GM23338 (cell line): ENCODE data around the gene GNG7. TPM values are rescaled to one million over a fixed set of nuclear protein-coding genes. Genes with fewer than 3 reads are reported as not detected.

ENCODE experiments used
- ATAC-seq: fragments of 200-7000 bp; cut with Tn5 transposase; 3 replicates; pipeline ENCODE4 v1.9.1; 2020
- DNase-seq: peaks from one replicate; pipeline ENCODE4 v3.0.0-alpha.2; 2015; ENCODE audit warnings: low spot score
- H2AFZ ChIP-seq: fragments of 200-600 bp; sonication (generic); 2 replicates; pipeline ENCODE4 v1.8.0; 2016; ENCODE audit warnings: antibody characterized with exemption, mild to moderate bottlenecking, moderate library complexity
- H3F3A ChIP-seq: fragments of 200-600 bp; sonication (generic); replicated peaks from 2 replicates; pipeline ENCODE4 v1.8.0; 2017; ENCODE audit warnings: antibody characterized with exemption, mixed run types, low read depth
- H3K27ac ChIP-seq: fragments of 200-600 bp; sonication (generic); 2 replicates; pipeline ENCODE4 v1.6.1; 2016; ENCODE audit warnings: low read depth
- H3K27me3 ChIP-seq: fragments of 200-600 bp; sonication (generic); 2 replicates; pipeline ENCODE4 v1.8.0; 2016; ENCODE audit warnings: mild to moderate bottlenecking, mixed run types, moderate library complexity; ENCODE audit not compliant: insufficient read depth
- H3K36me3 ChIP-seq: fragments of 200-600 bp; sonication (generic); 2 replicates; pipeline ENCODE4 v1.8.0; 2016; ENCODE audit warnings: mild to moderate bottlenecking; ENCODE audit not compliant: insufficient read depth
- H3K4me1 ChIP-seq: fragments of 200-600 bp; sonication (generic); 2 replicates; pipeline ENCODE4 v1.8.0; 2016; ENCODE audit warnings: mild to moderate bottlenecking, moderate library complexity; ENCODE audit not compliant: insufficient read depth
- H3K4me2 ChIP-seq: fragments of 200-600 bp; sonication (generic); 2 replicates; pipeline ENCODE4 v1.7.1; 2017; ENCODE audit warnings: mixed run types
- H3K4me3 ChIP-seq: fragments of 200-600 bp; sonication (generic); 2 replicates; pipeline ENCODE4 v1.6.1; 2016; ENCODE audit warnings: mixed run types
- H3K79me2 ChIP-seq: fragments of 200-600 bp; sonication (generic); replicated peaks from 2 replicates; pipeline ENCODE4 v1.8.0; 2017; ENCODE audit warnings: mild to moderate bottlenecking; ENCODE audit not compliant: insufficient read depth
- H3K9me2 ChIP-seq: fragments of 200-600 bp; sonication (generic); 2 replicates; pipeline ENCODE4 v1.8.0; 2017; ENCODE audit not compliant: insufficient read depth
- H4K20me1 ChIP-seq: fragments of 200-600 bp; sonication (generic); replicated peaks from 2 replicates; pipeline ENCODE4 v1.8.0; 2017; ENCODE audit warnings: mild to moderate bottlenecking; ENCODE audit not compliant: insufficient read depth
- H3K27ac Mint-ChIP-seq: 2 replicates; pipeline ENCODE4 v1.8.0; 2020; ENCODE audit warnings: inconsistent platforms, mild to moderate bottlenecking, moderate library complexity, mixed read lengths
- H3K27me3 Mint-ChIP-seq: 3 replicates; pipeline ENCODE4 v1.8.0; 2022; ENCODE audit warnings: low read depth, mild to moderate bottlenecking, moderate library complexity, mixed read lengths, inconsistent platforms; ENCODE audit not compliant: insufficient read depth, poor library complexity
- H3K36me3 Mint-ChIP-seq: 3 replicates; pipeline ENCODE4 v1.8.0; 2021; ENCODE audit warnings: low read depth, mild to moderate bottlenecking, inconsistent platforms, moderate library complexity, mixed read lengths
- H3K4me1 Mint-ChIP-seq: 3 replicates; pipeline ENCODE4 v1.8.0; 2020; ENCODE audit warnings: mild to moderate bottlenecking, inconsistent platforms, mixed read lengths
- H3K4me3 Mint-ChIP-seq: 3 replicates; pipeline ENCODE4 v1.8.0; 2021; ENCODE audit warnings: moderate library complexity, mild to moderate bottlenecking, inconsistent platforms, mixed read lengths
- H3K9me3 Mint-ChIP-seq: 3 replicates; pipeline ENCODE4 v1.8.0; 2020; ENCODE audit warnings: moderate library complexity, mild to moderate bottlenecking, inconsistent platforms, mixed read lengths
- CREB1 ChIP-seq: fragments of 250-450 bp; sonication (Bioruptor Pico); IDR thresholded peaks from 2 replicates; pipeline ENCODE4 v1.5.0; 2020; ENCODE audit warnings: low read depth, mild to moderate bottlenecking, moderate library complexity
- CTCF ChIP-seq, 2 experiments: fragments of 200-600 bp in 1 of 2; sonication (generic) in 1 of 2; conservative IDR thresholded peaks; 2 replicates each; pipeline versions ENCODE4 v1.5.1 to v1.6.1; 2016 to 2017; ENCODE audit warnings: antibody characterized with exemption in 2 of 2, low read depth in 2 of 2, mild to moderate bottlenecking in 2 of 2, moderate library complexity in 1 of 2
- ETS1 ChIP-seq: IDR thresholded peaks from 2 replicates; pipeline ENCODE4 v1.6.1; 2016; ENCODE audit warnings: antibody characterized with exemption
- EZH2 ChIP-seq: fragments of 200-600 bp; sonication (generic); IDR thresholded peaks from one replicate; pipeline ENCODE4 v1.8.0; 2017; ENCODE audit warnings: antibody characterized with exemption, mild to moderate bottlenecking, low read depth; ENCODE audit not compliant: unreplicated experiment
- EZH2phosphoT487 ChIP-seq: fragments of 200-600 bp; sonication (generic); IDR thresholded peaks from one replicate; pipeline ENCODE4 v1.8.1; 2018; ENCODE audit warnings: antibody characterized with exemption; ENCODE audit not compliant: unreplicated experiment
- JUNB ChIP-seq: IDR thresholded peaks from one replicate; pipeline ENCODE4 v1.6.1; 2016; ENCODE audit warnings: antibody characterized with exemption; ENCODE audit not compliant: unreplicated experiment
- NANOG ChIP-seq: IDR thresholded peaks from 2 replicates; pipeline ENCODE4 v1.6.1; 2016; ENCODE audit warnings: antibody characterized with exemption, borderline replicate concordance
- POLR2AphosphoS5 ChIP-seq: IDR thresholded peaks from 2 replicates; pipeline ENCODE4 v1.6.1; 2016; ENCODE audit warnings: antibody characterized with exemption, low read depth
- REST ChIP-seq: IDR thresholded peaks from one replicate; pipeline ENCODE4 v1.6.1; 2018; ENCODE audit warnings: antibody characterized with exemption; ENCODE audit not compliant: unreplicated experiment
- STAT1 ChIP-seq: IDR thresholded peaks from one replicate; pipeline ENCODE4 v1.6.1; 2016; ENCODE audit warnings: antibody characterized with exemption; ENCODE audit not compliant: unreplicated experiment
- ZNF114 ChIP-seq: fragments of 250-450 bp; sonication (Bioruptor Pico); IDR thresholded peaks from 2 replicates; pipeline ENCODE4 v1.5.0; 2020; ENCODE audit warnings: mild to moderate bottlenecking, moderate library complexity
- ZNF331 ChIP-seq: fragments of 250-450 bp; sonication (Bioruptor Pico); IDR thresholded peaks from 2 replicates; pipeline ENCODE4 v1.5.0; 2020; ENCODE audit warnings: low read depth, mild to moderate bottlenecking, moderate library complexity
- ZNF462 ChIP-seq: fragments of 250-450 bp; sonication (Bioruptor Pico); IDR thresholded peaks from 2 replicates; pipeline ENCODE4 v1.5.0; 2020; ENCODE audit warnings: mild to moderate bottlenecking, moderate library complexity
- polyA plus RNA-seq: library from polyadenylated mRNA; unstranded; fragments of >200 nt; fragmentation: Nextera tagmentation; extraction: Ambion mirVana; gene quantifications from 2 replicates; pipeline ENCODE4 v1.2.1, GENCODE V29; 2016
- total RNA-seq: library from RNA; depleted of rRNA; stranded (reverse); fragments of >200 nt; shearing (Covaris generic); gene quantifications from 2 replicates; pipeline ENCODE4 v1.2.3, GENCODE V29; 2014

Gene GNG7
- total and polyA plus RNA-seq, 2 experiments from 2014 or later: 5.1 to 5.4 TPM

- TF ChIP-seq ZNF331: no peak
- no peak for TF ChIP-seq STAT1
- TF ChIP-seq EZH2phosphoT487: no peak
- TF ChIP-seq POLR2AphosphoS5: no peak
Observed at GRCh38 chr19:2536461-2536860, 166.0 kb downstream of the GNG7 start (continued).

GRCh38 chr19:2534423-2535013, 168.0 kb downstream of the GNG7 start:
- Histone ChIP-seq H3K4me3 (no peak overlapping the region), H3K27ac (no peak overlapping the region), H2AFZ (no peak overlapping the region), H3K27me3 (no peaks in the 10 kb centered on the region), H3K4me1 (0 out of 2 replicates have a peak, but pooled peaks cover 1% of the 10 kb centered on the region), H4K20me1 (no peaks in the 10 kb centered on the region), H3K79me2 (no peaks in the 10 kb centered on the region), H3K36me3 (peaks cover 11% of the 10 kb centered on the region; the same call in 1 of the 2 replicates), H3F3A (no peaks in the 10 kb centered on the region), H3K4me2 (no peak overlapping the region), H3K9me2 (no peaks in the 10 kb centered on the region)
- Mint-ChIP-seq H3K27me3 (peaks cover 11% of the 10 kb centered on the region), H3K9me3 (peaks cover 11% of the 10 kb centered on the region; the same call in 2 of the 3 replicates), H3K4me1 (peaks cover 2% of the 10 kb centered on the region; the same call in 2 of the 3 replicates), H3K36me3 (peaks cover 3% of the 10 kb centered on the region; the same call in 2 of the 3 replicates), H3K27ac (no peak overlapping the region), H3K4me3 (no peak overlapping the region)
- no peak for DNase-seq
- no peak for ATAC-seq
- TF ChIP-seq ZNF462 (CRISPR knock-in tag) (no peak), JUNB (no peak), ETS1 (no peak), EZH2phosphoT487 (no peak), NANOG (no peak), POLR2AphosphoS5 (no peak), ZNF331 (no peak), EZH2 (no peak), CTCF (conservative IDR thresholded peaks at IDR 0.05; ENCODE audit: low read depth in 2 of 2) (no peak), REST (no peak), ZNF114 (CRISPR knock-in tag) (no peak), CREB1 (CRISPR knock-in tag) (no peak)
